ENCODE data around the gene KLHL25.

Gene KLHL25

DNA sequence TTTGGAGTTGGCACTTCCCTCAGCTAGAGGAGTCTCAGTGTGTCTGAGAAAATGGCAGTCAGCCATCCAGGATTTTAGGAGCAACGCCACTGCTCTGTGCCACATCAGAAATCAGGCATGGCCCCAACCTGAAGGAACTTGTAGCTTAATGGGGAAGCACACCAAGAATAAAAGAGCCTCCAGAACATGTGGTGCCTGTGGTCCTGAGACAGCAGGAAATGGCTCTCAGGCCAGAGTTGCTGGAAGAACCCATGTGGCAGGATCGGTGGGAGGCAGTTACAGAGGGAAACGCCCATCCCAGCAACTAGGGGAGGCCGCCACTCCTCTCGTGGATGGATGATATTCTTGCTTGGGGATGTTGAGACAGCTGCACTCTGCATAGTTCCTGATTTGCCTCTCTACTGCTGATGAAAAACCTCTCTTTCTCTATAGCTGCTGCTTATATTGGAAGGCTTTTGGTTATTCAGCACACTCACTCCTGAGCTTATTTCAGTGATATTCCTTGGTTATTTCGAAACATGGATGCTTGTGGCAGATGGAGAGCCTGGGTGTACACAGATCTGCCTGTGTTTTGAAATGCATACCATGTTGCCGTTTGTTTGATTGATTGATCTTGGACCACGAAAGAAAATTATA lies 52.4 kb downstream of the KLHL25 start:
- no peak overlapping the region for H3K4me3 ChIP-seq (replicated peaks in 1 of 2; ENCODE audit: low read depth in 2 of 2, low read length in 2 of 2)
- TF ChIP-seq CTCF (IDR thresholded peaks at IDR 0.05; ENCODE audit: low read depth, low read length) = no peak
- peak in 1 of 2 donors; percentile 47 for DNase-seq (ENCODE audit: low read depth in 2 of 2)

DNA sequence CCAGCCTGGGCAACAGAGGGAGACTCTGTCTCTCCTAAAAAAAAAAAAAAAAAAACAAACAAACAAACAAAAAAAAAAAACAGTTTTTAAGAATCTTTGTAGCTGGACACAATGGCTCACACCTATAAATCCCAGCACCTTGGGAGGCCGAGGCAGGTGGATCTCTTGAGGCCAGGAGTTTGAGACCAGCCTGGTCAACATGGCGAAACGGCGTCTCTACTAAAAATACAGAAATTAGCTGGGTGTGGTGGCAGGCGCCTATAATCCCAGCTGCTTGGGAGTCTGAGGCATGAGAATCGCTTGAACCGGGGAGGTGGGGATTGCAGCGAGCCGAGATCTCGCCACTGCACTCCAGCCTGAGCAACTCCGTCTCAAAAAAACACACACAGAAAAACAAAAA lies 53.1 kb downstream of the KLHL25 start:
- no peak for DNase-seq (ENCODE audit: low read depth in 2 of 2)
- no peak overlapping the region for H3K4me3 ChIP-seq (replicated peaks in 1 of 2; ENCODE audit: low read depth in 2 of 2, low read length in 2 of 2)
- TF ChIP-seq CTCF (IDR thresholded peaks at IDR 0.05; ENCODE audit: low read depth, low read length) = no peak

DNA sequence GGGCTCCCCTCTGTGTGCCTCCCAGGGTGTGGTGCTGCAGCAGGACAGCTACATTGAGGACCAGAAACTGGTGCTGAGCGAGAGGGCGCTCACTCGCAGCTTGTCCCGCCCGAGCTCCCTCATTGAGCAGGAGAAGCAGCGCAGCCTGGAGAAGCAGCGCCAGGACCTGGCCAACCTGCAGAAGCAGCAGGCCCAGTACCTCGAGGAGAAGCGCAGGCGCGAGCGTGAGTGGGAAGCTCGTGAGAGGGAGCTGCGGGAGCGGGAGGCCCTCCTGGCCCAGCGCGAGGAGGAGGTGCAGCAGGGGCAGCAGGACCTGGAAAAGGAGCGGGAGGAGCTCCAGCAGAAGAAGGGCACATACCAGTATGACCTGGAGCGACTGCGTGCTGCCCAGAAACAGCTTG lies 53.7 kb downstream of the KLHL25 start:
- DNase-seq (ENCODE audit: low read depth in 2 of 2) = no peak
- TF ChIP-seq CTCF (IDR thresholded peaks at IDR 0.05; ENCODE audit: low read depth, low read length) = no peak
- no peak overlapping the region for H3K4me3 ChIP-seq (replicated peaks in 1 of 2; ENCODE audit: low read depth in 2 of 2, low read length in 2 of 2)

GRCh38 chr15:85737061-85737460 lies 57.7 kb downstream of the KLHL25 start:
- TF ChIP-seq CTCF (IDR thresholded peaks at IDR 0.05; ENCODE audit: low read depth, low read length) = no peak
- no peak overlapping the region for H3K4me3 ChIP-seq (replicated peaks in 1 of 2; ENCODE audit: low read depth in 2 of 2, low read length in 2 of 2)
- DNase-seq (ENCODE audit: low read depth in 2 of 2) = no peak

DNA sequence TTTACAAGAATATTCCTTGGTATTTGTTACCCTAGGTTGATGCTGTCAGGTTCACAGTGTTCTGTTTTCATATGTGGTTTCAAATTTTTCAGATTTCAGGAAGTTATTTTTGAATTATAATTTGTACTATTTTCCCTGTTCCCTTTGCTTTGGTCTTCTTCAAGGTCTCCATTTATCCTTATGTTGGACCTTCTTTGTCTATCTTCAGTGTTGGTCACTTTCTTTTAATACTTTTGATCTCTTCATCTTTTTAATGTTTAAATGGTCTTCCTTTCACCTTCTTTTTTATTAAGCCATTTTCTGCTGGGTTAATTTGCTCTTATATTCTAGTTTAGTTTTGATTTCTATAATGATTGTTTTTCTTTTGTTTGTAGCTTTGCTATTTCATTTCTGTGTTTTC lies 61.3 kb downstream of the KLHL25 start:
- TF ChIP-seq CTCF (IDR thresholded peaks at IDR 0.05; ENCODE audit: low read depth, low read length) = no peak
- no peak for DNase-seq (ENCODE audit: low read depth in 2 of 2)
- no peak overlapping the region for H3K4me3 ChIP-seq (replicated peaks in 1 of 2; ENCODE audit: low read depth in 2 of 2, low read length in 2 of 2)

DNA sequence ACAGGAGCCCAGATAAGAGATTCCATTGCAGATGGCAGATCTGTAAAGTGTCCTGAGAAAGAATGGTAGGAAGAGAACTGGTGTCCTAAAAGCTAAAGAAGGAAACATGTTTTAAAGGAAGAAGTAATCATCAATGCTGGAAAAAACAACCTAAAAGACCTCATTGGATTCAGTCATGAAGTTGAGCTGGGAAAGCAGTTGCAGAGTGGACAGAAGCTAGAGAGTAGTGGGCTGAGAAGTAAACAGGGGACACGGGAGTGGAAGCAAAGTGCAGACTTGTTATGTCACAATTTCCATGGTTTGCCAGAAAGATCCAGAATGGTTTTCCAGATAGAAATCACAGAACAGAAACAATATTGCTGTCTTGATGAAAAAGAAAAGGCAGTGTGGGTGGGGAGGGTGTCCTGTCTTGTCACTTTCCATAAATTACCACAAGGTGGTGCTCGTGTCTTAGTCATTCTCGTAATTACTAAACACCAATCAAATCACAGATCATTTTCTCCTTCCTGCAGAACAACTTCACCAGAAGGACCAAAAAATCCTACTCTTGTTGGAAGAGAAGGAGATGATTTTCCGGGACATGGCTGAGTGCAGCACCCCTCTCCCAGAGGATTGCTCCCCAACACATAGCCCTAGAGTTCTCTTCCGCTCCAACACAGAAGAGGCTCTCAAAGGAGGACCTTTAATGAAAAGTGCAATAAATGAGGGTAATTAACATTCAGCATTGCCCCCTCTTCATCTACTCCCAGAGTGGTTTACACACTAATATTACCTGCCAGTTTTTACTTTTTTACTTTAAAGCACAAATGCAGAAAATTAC lies 64.5 kb downstream of the KLHL25 start:
- TF ChIP-seq CTCF (IDR thresholded peaks at IDR 0.05; ENCODE audit: low read depth, low read length) = peak; percentile 61
- peak; percentile 76 to 81 for DNase-seq (ENCODE audit: low read depth in 2 of 2)
- no peak overlapping the region for H3K4me3 ChIP-seq (replicated peaks in 1 of 2; ENCODE audit: low read depth in 2 of 2, low read length in 2 of 2)
